Retinal pigment epithelial cell (primary cell): ENCODE data around the gene RCOR1.
A peak's percentile ranks its signal among the peaks of the same experiment; 100 is the strongest.

ENCODE experiments used
- DNase-seq: peaks from one replicate; pipeline ENCODE4 v3.0.0-alpha.2; 2010; ENCODE audit warnings: low read depth
- H3K4me3 ChIP-seq: 2 replicates; pipeline ENCODE4 v1.5.1; 2011; ENCODE audit warnings: mild to moderate bottlenecking, low read length, control low read depth, moderate library complexity
- TF ChIP-seq, protein P1 (sequence below): conservative IDR thresholded peaks from 2 replicates; pipeline ENCODE4 v1.5.1; 2011; ENCODE audit warnings: low read depth, low read length, control low read depth, inconsistent platforms

Gene RCOR1

DNA sequence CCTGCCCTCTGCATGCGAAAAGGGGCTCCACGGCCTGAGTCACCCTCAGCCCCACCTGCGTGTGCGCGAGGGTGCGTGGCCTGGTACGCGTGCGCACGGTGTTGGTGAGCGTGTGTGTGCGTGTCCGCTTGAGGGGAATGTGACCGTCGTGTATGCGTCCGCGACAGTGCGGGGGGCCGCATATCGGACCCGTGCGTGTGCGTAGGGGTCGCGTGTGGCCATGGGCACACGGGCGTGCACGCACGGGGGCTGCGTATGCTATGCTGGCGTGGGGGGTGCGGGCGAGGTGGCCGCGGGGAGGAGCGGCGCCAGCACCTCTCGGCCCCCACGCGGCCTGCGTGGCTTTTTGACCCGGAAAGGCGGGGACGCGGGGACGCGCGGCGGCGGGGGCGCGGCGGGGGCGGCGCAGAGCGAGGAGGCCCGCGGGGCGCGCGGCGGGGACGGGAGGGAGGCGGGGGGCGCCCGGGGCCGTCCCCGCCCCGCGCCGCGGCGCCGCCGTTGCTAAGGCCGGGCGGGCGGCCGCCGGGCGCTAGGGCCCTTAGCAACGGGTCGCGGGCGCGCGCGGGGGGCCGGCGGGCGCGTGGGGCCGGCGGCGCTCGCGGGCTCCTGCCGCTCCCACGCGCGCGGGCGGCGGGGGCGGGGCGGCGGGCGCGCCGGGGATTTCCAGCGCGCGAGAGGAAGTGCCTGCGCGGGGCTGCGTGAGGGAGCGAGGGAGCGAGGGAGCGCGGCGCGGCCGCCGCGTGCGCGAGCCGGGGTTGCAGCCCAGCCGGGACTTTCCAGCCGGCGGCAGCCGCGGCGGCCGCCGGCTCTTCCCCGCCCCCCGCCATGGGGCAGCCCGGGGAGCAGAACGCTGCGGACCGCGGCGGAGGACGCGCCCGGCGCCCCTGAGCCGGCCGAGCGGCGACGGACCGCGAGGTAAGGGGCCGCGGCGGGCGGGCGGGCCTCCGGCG lies 184.6 kb downstream of the RCOR1 start, which contains the start of gene TRAF3:
TRAF3 (plus strand) TSS at position 689 of the 950 bp plus-strand sequence. CDS start 92,753 bp downstream, outside the sequence.
- TF ChIP-seq, protein P1, sequence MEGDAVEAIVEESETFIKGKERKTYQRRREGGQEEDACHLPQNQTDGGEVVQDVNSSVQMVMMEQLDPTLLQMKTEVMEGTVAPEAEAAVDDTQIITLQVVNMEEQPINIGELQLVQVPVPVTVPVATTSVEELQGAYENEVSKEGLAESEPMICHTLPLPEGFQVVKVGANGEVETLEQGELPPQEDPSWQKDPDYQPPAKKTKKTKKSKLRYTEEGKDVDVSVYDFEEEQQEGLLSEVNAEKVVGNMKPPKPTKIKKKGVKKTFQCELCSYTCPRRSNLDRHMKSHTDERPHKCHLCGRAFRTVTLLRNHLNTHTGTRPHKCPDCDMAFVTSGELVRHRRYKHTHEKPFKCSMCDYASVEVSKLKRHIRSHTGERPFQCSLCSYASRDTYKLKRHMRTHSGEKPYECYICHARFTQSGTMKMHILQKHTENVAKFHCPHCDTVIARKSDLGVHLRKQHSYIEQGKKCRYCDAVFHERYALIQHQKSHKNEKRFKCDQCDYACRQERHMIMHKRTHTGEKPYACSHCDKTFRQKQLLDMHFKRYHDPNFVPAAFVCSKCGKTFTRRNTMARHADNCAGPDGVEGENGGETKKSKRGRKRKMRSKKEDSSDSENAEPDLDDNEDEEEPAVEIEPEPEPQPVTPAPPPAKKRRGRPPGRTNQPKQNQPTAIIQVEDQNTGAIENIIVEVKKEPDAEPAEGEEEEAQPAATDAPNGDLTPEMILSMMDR = no peak
- DNase-seq = no peak
- H3K4me3 ChIP-seq = peak within 1 kb of the TSS; percentile 85

- TF ChIP-seq, protein P1 = no peak
- peak overlapping the region; percentile 85 for H3K4me3 ChIP-seq
- no peak for DNase-seq
These were observed 185.4 kb downstream of the RCOR1 start for GRCh38 chr14:102777711-102778337.

DNA sequence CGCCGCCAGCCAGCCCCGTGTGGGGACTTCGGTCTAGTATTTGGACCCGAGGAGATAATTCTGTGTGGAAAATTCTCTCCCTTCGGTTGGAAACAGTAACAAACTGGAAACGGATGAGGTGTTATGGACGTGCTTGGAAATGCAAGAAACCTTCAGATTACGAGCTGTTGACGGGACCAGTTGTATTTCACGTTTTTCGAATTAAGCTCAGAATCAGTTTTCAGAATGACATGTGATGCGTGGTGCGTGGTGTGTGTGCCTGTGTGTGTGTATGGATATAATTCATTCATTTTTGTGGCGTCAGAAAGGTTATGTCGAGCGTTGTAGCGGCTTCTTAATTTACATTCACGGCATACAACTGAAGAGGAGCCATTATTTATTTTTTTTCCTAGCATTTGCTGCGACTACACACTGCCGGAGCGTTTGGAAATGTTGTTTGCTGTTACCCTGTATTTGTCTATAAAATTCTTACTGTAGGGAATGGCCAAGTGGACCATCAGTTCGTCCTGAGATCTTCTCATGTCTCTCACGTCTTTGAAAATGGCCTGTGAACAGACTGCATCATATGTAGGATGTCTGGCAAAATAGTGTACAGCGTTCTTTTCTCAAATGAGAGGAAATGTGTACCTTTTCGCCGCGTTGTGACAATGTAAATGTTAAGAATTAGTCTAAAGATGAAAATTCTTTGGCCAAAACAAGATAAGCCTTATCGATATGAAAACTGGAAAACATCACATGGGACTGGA lies 186.1 kb downstream of the RCOR1 start:
- TF ChIP-seq, protein P1 = no peak
- DNase-seq = no peak
- H3K4me3 ChIP-seq = peak overlapping the region; percentile 85

DNA sequence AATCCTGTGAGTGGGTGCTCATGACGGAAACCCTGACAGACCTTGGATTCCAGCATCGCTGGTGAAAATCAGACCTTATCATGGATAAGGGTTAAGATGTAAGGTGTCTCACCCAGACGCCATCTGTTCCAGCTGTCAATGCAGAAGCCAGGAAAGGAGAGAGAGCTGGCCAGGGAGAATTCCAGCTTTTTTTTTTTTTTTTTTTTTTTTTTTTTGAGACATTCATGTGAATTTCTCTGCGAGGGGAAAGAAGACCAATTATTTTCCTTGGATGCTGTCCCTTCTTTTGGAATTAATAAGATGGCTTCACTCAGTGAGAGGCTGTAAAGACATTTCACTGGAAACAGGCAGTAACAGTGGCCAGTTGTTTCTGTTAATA lies 186.6 kb downstream of the RCOR1 start:
- peak overlapping the region; percentile 85 for H3K4me3 ChIP-seq
- DNase-seq = no peak
- TF ChIP-seq, protein P1 = no peak

GRCh38 chr14:102779574-102780315 lies 187.3 kb downstream of the RCOR1 start:
- no peak overlapping the region for H3K4me3 ChIP-seq
- TF ChIP-seq, protein P1 = no peak
- DNase-seq = no peak
